Fibroblast of lung (primary cell): Measurements from ENCODE around the gene ABLIM2. TPM values are rescaled to one million over a fixed set of nuclear protein-coding genes. Genes with fewer than 3 reads are reported as not detected.

Experiments used
- DNase-seq, 2 donors: peaks; one replicate each; pipeline versions ENCODE4 v3.0.0 to v3.0.0-alpha.2; 2010; ENCODE audit warnings: low read depth in 2 of 2
- H2AFZ ChIP-seq: 2 replicates; pipeline ENCODE4 v1.5.1; 2012; ENCODE audit warnings: low read length, control low read depth, inconsistent platforms
- H3K27ac ChIP-seq: 2 replicates; pipeline ENCODE4 v1.5.1; 2011; ENCODE audit warnings: low read length, control low read depth; ENCODE audit not compliant: insufficient read depth
- H3K27me3 ChIP-seq: 2 replicates; pipeline ENCODE4 v1.5.1; 2011; ENCODE audit warnings: mild to moderate bottlenecking, low read length; ENCODE audit not compliant: control insufficient read depth, insufficient read depth
- H3K36me3 ChIP-seq: 2 replicates; pipeline ENCODE4 v1.5.1; 2011; ENCODE audit warnings: low read length; ENCODE audit not compliant: control insufficient read depth, insufficient read depth
- H3K4me1 ChIP-seq: 2 replicates; pipeline ENCODE4 v1.5.1; 2011; ENCODE audit warnings: low read length; ENCODE audit not compliant: control insufficient read depth, insufficient read depth; ENCODE audit errors: extremely low read depth
- H3K4me2 ChIP-seq: 2 replicates; pipeline ENCODE4 v1.5.1; 2011; ENCODE audit warnings: low read length, control low read depth; ENCODE audit not compliant: insufficient read depth; ENCODE audit errors: extremely low read depth
- H3K4me3 ChIP-seq, 4 experiments: fragments of 200-600 bp in 1 of 4; sonication (generic) in 1 of 4; replicated peaks in 1 of 4; 2 replicates each; pipeline ENCODE4 v1.5.1; 2011 to 2016; ENCODE audit warnings: low read length in 4 of 4, low read depth in 3 of 4, mild to moderate bottlenecking in 3 of 4, control low read depth in 2 of 4, inconsistent platforms in 1 of 4, mixed read lengths in 1 of 4; ENCODE audit not compliant: insufficient read depth in 1 of 4; ENCODE audit errors: control extremely low read depth in 1 of 4
- H3K79me2 ChIP-seq: 2 replicates; pipeline ENCODE4 v1.5.1; 2012; ENCODE audit warnings: mild to moderate bottlenecking, low read length, inconsistent platforms; ENCODE audit not compliant: control insufficient read depth, insufficient read depth
- H3K9ac ChIP-seq: 2 replicates; pipeline ENCODE4 v1.5.1; 2011; ENCODE audit warnings: mild to moderate bottlenecking, low read length, control low read depth; ENCODE audit not compliant: insufficient read depth
- H3K9me3 ChIP-seq: 2 replicates; pipeline ENCODE4 v1.5.1; 2012; ENCODE audit warnings: low read depth, low read length; ENCODE audit not compliant: control insufficient read depth, insufficient read depth
- H4K20me1 ChIP-seq: 2 replicates; pipeline ENCODE4 v1.5.1; 2011; ENCODE audit warnings: low read length; ENCODE audit not compliant: control insufficient read depth, insufficient read depth; ENCODE audit errors: extremely low read depth
- EZH2 ChIP-seq: IDR thresholded peaks from 2 replicates; pipeline ENCODE4 v1.5.1; 2012; ENCODE audit warnings: low read length, control low read depth, mild to moderate bottlenecking; ENCODE audit errors: missing control alignments
- polyA plus RNA-seq, 2 donors: library from polyadenylated mRNA; depleted of rRNA in 1 of 2; stranded (reverse) in 1 of 2; unstranded in 1 of 2; fragments of >200 nt; gene quantifications; 2 replicates each; pipeline ENCODE4 v1.2.1, GENCODE V29; 2011 to 2012; ENCODE audit warnings: missing spikeins in 1 of 2
- total RNA-seq: library from RNA; depleted of rRNA; stranded (reverse); fragments of >200 nt; gene quantifications from 2 replicates; pipeline ENCODE4 v1.2.1, GENCODE V29; 2014
- TF ChIP-seq, protein P1 (sequence below), 2 donors: IDR thresholded peaks in 1 of 2; conservative IDR thresholded peaks in 1 of 2; 1 replicate in 1 of 2; 2 replicates in 1 of 2; pipeline ENCODE4 v1.5.1; 2011 to 2012; ENCODE audit warnings: low read length in 2 of 2, control low read depth in 1 of 2, inconsistent platforms in 1 of 2, low read depth in 1 of 2, mild to moderate bottlenecking in 1 of 2

Gene ABLIM2
- total and polyA plus RNA-seq, 2 donors (not counting 1 experiment from before 2014, with no cell fraction given): 0.66 to 2.6 TPM

DNA sequence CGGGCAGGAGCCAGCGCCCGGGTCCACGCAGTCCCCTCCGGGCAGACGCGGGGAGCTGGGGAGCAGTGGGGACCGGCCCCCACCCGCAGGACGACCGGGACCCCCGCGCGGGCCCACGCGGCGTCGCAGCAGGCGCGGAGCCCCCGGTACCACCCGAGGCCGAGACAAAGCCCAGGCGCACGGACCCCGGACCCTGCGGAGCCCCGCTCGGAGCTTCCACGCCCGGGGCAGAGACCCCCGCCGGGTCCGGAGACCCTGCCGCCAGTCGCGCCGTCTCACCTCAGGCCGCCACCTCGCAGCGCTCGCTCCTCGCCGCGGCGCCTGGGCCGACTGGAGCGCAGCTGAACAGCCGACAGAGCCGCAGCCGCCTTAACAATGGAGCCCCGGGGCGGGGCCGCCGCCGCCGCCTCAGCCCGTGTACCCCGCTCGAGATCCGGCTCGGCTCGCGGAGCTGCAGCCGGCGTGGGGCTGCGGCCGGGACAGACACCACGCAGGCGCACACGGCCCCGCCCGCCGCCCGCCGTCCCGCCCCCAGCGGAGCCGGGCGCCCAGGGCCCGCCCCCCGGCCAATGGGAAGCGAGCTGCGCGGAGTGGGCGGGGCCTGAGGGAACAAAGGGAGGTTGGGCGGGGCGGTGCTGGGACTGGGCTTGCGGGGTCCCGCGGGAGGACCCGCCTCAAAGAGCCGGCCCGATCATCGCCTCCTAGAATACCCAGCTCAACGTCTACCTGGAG is 219.1 kb downstream of the ABLIM2 start, which contains the start of gene AFAP1:
AFAP1 (minus strand) TSS at position 485 of the 732 bp plus-strand sequence. CDS start 67,783 bp downstream, outside the sequence.
- H3K36me3 ChIP-seq: no peaks in the 10 kb centered on the region
- H3K4me3 ChIP-seq: peak within 1 kb of the TSS; percentile 65 to 92 (median 80)
- TF ChIP-seq EZH2: no peak
- H3K27ac ChIP-seq: peak within 1 kb of the TSS; percentile 79
- H3K27me3 ChIP-seq: no peaks in the 10 kb centered on the region
- peak within 1 kb of the TSS; percentile 58 for H2AFZ ChIP-seq
- H3K9ac ChIP-seq: peak within 1 kb of the TSS; percentile 90
- H3K9me3 ChIP-seq: no peaks in the 10 kb centered on the region
- DNase-seq: peak; percentile 79 to 80
- H3K79me2 ChIP-seq: peaks cover 44% of the 10 kb centered on the region
- H4K20me1 ChIP-seq: no peaks in the 10 kb centered on the region
- peak within 1 kb of the TSS; percentile 86 for H3K4me2 ChIP-seq
- no peaks in the 10 kb centered on the region for H3K4me1 ChIP-seq

- Histone ChIP-seq H3K27ac (peak overlapping the region; percentile 79), H3K9ac (peak overlapping the region; percentile 90), H3K9me3 (no peaks in the 10 kb centered on the region), H3K36me3 (no peaks in the 10 kb centered on the region), H3K4me3 (peak overlapping the region; percentile 65 to 92 (median 80)), H2AFZ (no peak overlapping the region), H3K79me2 (peaks cover 51% of the 10 kb centered on the region), H3K4me1 (no peaks in the 10 kb centered on the region), H3K27me3 (no peaks in the 10 kb centered on the region), H3K4me2 (peak overlapping the region; percentile 86), H4K20me1 (no peaks in the 10 kb centered on the region)
- TF ChIP-seq, protein P1, sequence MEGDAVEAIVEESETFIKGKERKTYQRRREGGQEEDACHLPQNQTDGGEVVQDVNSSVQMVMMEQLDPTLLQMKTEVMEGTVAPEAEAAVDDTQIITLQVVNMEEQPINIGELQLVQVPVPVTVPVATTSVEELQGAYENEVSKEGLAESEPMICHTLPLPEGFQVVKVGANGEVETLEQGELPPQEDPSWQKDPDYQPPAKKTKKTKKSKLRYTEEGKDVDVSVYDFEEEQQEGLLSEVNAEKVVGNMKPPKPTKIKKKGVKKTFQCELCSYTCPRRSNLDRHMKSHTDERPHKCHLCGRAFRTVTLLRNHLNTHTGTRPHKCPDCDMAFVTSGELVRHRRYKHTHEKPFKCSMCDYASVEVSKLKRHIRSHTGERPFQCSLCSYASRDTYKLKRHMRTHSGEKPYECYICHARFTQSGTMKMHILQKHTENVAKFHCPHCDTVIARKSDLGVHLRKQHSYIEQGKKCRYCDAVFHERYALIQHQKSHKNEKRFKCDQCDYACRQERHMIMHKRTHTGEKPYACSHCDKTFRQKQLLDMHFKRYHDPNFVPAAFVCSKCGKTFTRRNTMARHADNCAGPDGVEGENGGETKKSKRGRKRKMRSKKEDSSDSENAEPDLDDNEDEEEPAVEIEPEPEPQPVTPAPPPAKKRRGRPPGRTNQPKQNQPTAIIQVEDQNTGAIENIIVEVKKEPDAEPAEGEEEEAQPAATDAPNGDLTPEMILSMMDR (conservative IDR thresholded peaks at IDR 0.05 in 1 of 2, IDR thresholded peaks at IDR 0.05 in 1 of 2; ENCODE audit: low read depth in 1 of 2, low read length in 2 of 2): no peak
- no peak for TF ChIP-seq EZH2
- peak in 1 of 2 donors; percentile 59 for DNase-seq
These were observed 219.8 kb downstream of the ABLIM2 start for GRCh38 chr4:7938609-7939376.

- peak overlapping the region; percentile 79 for H3K27ac ChIP-seq
- peaks cover 56% of the 10 kb centered on the region for H3K79me2 ChIP-seq
- peak overlapping the region; percentile 90 for H3K9ac ChIP-seq
- H3K27me3 ChIP-seq: no peaks in the 10 kb centered on the region
- H3K4me3 ChIP-seq: peak overlapping the region; percentile 65 to 92 (median 80)
- peak overlapping the region; percentile 86 for H3K4me2 ChIP-seq
- H3K4me1 ChIP-seq: no peaks in the 10 kb centered on the region
- no peak for TF ChIP-seq EZH2
- TF ChIP-seq, protein P1 (conservative IDR thresholded peaks at IDR 0.05 in 1 of 2, IDR thresholded peaks at IDR 0.05 in 1 of 2; ENCODE audit: low read depth in 1 of 2, low read length in 2 of 2): no peak
- DNase-seq: peak in 1 of 2 donors; percentile 42
- no peaks in the 10 kb centered on the region for H3K36me3 ChIP-seq
- no peaks in the 10 kb centered on the region for H3K9me3 ChIP-seq
- no peak overlapping the region for H2AFZ ChIP-seq
- no peaks in the 10 kb centered on the region for H4K20me1 ChIP-seq
These were observed 220.4 kb downstream of the ABLIM2 start for GRCh38 chr4:7938266-7938608.
